Tibial nerve (tissue), 4 donors: ENCODE data around the gene ELOVL6. TPM values are rescaled to one million over a fixed set of nuclear protein-coding genes. Genes with fewer than 3 reads are reported as not detected.

ENCODE experiments used
- DNase-seq, 2 donors: peaks; one replicate each; pipeline ENCODE4 v3.0.0-alpha.2; 2019; ENCODE audit warnings: low spot score in 2 of 2
- H3K27ac ChIP-seq, 4 donors: fragments of 200-600 bp; sonication (generic) in 3 of 4; one replicate each; pipeline ENCODE4 v1.5.1; 2017 to 2019; ENCODE audit warnings: mild to moderate bottlenecking in 1 of 4
- H3K27me3 ChIP-seq, 2 donors: fragments of 200-600 bp; sonication (generic) in 1 of 2; one replicate each; pipeline versions ENCODE4 v1.5.1 to v1.6.0; 2017 to 2019
- H3K36me3 ChIP-seq, 3 donors: fragments of 200-600 bp; sonication (generic); one replicate each; pipeline ENCODE4 v1.5.1; 2018 to 2019
- H3K4me1 ChIP-seq, 4 donors: fragments of 200-600 bp; sonication (generic) in 3 of 4; one replicate each; pipeline ENCODE4 v1.5.1; 2017 to 2019
- H3K4me3 ChIP-seq, 4 donors: fragments of 200-600 bp; sonication (generic) in 3 of 4; one replicate each; pipeline ENCODE4 v1.5.1; 2017 to 2019; ENCODE audit warnings: mild to moderate bottlenecking in 1 of 4, moderate library complexity in 1 of 4
- H3K9me3 ChIP-seq, 4 donors: fragments of 200-600 bp; sonication (generic) in 3 of 4; one replicate each; pipeline ENCODE4 v1.5.1; 2017 to 2019
- EP300 ChIP-seq, 2 donors: sonication (generic); formaldehyde crosslinking; IDR thresholded peaks; one replicate each; pipeline ENCODE4 v1.6.1; 2017; ENCODE audit warnings: antibody characterized with exemption in 2 of 2, mild to moderate bottlenecking in 1 of 2
- POLR2A ChIP-seq, 2 donors: fragments of 450-650 bp; IDR thresholded peaks; one replicate each; pipeline ENCODE4 v1.6.1; 2017; ENCODE audit warnings: antibody characterized with exemption in 2 of 2, mild to moderate bottlenecking in 2 of 2, moderate library complexity in 2 of 2
- WGBS, 2 donors: methylation state at CpG; one replicate each; pipeline ENCODE4 v1.1.5; 2018; 5-methylcytosine and 5-hydroxymethylcytosine counted together
- total RNA-seq, 4 donors: library from RNA; depleted of rRNA; stranded (reverse); fragments of >200 nt; gene quantifications; one replicate each; pipeline ENCODE4 v1.1.0, GENCODE V29; 2016
- TF ChIP-seq, protein P1 (sequence below), 5 experiments: fragments of 200-600 bp in 3 of 5; fragments of 450-650 bp in 2 of 5; sonication (generic) in 3 of 5; IDR thresholded peaks; one replicate each; pipeline ENCODE4 v1.5.1; 2016 to 2019; ENCODE audit warnings: antibody characterized with exemption in 5 of 5, mild to moderate bottlenecking in 3 of 5, moderate library complexity in 2 of 5

Gene ELOVL6
- total RNA-seq, 4 donors from 2014 or later, result 3.1 to 8.4 (median 5.4) TPM

DNA sequence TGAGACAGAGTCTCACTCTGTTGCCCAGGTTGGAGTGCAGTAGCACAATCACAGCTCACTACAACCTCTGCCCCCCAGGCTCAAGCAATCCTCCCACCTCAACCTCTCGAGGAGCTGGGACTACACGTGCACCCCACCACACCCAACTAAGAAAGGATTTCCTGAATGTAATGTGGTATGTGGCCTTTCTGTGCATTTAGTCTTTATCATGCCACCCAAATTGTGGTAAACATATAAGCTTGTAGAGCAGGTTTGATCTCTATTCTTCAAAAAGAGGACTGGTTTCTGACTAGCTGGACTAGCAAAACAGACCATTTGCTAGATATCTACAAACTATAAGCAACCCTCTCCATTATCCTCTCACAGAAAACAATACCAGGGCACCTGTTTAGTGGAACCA lies 33.6 kb downstream of the ELOVL6 start:
- H3K27me3 ChIP-seq, result no peaks in the 10 kb centered on the region

DNA sequence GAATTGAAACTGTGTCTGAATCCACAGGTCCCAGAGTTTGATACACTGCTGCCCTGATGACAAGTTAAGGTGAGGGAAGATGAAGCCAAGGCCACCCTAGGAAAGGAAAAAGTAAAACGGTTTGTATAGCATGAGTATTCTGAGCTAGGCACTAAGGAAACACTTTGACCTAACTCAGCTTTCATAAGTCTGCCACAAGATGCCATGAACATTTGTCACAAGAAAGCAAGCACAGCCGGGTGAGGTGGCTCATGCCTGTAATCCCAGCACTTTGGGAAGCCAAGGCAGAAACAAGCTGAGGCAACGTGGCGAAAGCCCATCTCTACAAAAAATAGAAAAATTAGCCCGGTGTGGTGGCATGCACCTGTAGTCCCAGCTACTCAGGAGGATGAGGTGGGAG lies 34.2 kb downstream of the ELOVL6 start:
- no peak for TF ChIP-seq POLR2A (IDR thresholded peaks at IDR 0.05)
- no peak for TF ChIP-seq EP300 (IDR thresholded peaks at IDR 0.05)
- TF ChIP-seq, protein P1, sequence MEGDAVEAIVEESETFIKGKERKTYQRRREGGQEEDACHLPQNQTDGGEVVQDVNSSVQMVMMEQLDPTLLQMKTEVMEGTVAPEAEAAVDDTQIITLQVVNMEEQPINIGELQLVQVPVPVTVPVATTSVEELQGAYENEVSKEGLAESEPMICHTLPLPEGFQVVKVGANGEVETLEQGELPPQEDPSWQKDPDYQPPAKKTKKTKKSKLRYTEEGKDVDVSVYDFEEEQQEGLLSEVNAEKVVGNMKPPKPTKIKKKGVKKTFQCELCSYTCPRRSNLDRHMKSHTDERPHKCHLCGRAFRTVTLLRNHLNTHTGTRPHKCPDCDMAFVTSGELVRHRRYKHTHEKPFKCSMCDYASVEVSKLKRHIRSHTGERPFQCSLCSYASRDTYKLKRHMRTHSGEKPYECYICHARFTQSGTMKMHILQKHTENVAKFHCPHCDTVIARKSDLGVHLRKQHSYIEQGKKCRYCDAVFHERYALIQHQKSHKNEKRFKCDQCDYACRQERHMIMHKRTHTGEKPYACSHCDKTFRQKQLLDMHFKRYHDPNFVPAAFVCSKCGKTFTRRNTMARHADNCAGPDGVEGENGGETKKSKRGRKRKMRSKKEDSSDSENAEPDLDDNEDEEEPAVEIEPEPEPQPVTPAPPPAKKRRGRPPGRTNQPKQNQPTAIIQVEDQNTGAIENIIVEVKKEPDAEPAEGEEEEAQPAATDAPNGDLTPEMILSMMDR (IDR thresholded peaks at IDR 0.05), result no peak
- Histone ChIP-seq H3K27me3 (no peaks in the 10 kb centered on the region), H3K27ac (no peak overlapping the region), H3K9me3 (no peaks in the 10 kb centered on the region), H3K36me3 (peaks cover 0 to 5% (median 0%) of the 10 kb centered on the region in 3 donors), H3K4me3 (no peak overlapping the region), H3K4me1 (peaks cover 0 to 8% (median 0%) of the 10 kb centered on the region in 4 donors)
- WGBS, 2 donors, result 87 to 91% methylated on average over 5 of the region's 5 CpGs
- DNase-seq, result no peak

More for the DNA sequence above, 33.6 kb downstream of the ELOVL6 start:
- no peak for DNase-seq
- peaks cover 0 to 8% (median 0%) of the 10 kb centered on the region in 4 donors for H3K4me1 ChIP-seq
- TF ChIP-seq EP300 (IDR thresholded peaks at IDR 0.05) (no peak), POLR2A (IDR thresholded peaks at IDR 0.05) (no peak)
- TF ChIP-seq, protein P1 (IDR thresholded peaks at IDR 0.05), result no peak
- no peak overlapping the region for H3K4me3 ChIP-seq
- H3K9me3 ChIP-seq, result no peaks in the 10 kb centered on the region
- peaks cover 0 to 5% (median 0%) of the 10 kb centered on the region in 3 donors for H3K36me3 ChIP-seq
- H3K27ac ChIP-seq, result no peak overlapping the region
- 71% methylated on average over 2 of the region's 2 CpGs for WGBS, 2 donors

DNA sequence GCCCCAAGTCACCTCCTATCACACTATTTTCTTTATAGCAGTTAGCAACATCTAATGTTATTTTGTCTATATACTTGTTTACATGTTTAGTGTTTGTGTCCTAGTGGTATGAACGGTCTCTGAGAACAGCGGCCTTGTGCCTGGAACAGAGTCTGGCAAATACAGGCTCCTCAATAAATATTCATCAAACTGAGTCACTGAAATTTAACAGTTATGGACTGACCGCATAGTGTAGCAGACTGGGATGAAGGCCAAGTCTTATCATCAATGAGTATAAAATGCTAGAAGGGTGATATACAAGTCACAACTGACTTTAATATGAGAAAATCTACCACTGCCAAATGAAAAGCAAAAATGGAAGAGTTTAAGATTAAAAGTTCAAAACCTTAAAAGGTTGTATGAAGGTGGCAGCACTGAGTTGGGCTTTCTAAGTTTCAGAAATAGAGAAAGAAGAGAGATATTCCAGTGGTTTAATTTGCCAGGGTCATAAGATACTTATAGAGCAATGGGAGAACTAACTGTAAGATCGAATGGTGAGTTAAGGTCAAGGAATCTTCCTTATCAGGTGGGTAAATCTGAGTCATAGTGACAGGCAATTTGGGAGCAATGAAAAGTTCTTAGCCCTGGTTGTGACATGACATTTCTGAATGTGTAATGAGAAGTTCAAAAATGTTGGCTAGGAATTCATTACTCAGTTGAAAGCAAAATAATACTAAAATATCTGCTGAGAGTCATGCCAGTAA lies 34.9 kb downstream of the ELOVL6 start:
- no peaks in the 10 kb centered on the region for H3K9me3 ChIP-seq
- peaks cover 0 to 5% (median 0%) of the 10 kb centered on the region in 3 donors for H3K36me3 ChIP-seq
- no peak overlapping the region for H3K27ac ChIP-seq
- H3K4me3 ChIP-seq, result no peak overlapping the region
- 71 to 80% methylated on average over 4 of the region's 4 CpGs for WGBS, 2 donors
- no peaks in the 10 kb centered on the region for H3K27me3 ChIP-seq
- DNase-seq, result no peak
- peaks cover 0 to 8% (median 0%) of the 10 kb centered on the region in 4 donors for H3K4me1 ChIP-seq
- no peak for TF ChIP-seq EP300 (IDR thresholded peaks at IDR 0.05)
- TF ChIP-seq, protein P1 (IDR thresholded peaks at IDR 0.05), result no peak
- TF ChIP-seq POLR2A (IDR thresholded peaks at IDR 0.05), result no peak

DNA sequence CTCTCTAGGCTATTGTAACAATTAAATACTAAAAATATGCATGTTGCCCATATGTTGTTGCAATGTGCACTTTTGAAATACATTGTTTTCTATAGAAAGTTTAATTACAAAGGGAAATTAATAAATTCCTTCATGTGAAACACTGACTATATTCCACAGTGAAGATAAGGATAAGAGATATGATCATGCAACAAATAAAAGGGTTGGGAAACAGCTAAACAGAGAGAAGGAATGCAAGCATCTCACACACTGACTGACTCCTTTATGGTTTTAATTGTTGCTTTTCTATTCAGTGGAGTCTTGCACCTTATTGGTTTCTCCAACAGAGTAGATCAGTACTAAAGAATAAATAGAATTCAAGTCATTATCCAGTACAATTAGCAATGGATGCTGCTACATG lies 37.8 kb downstream of the ELOVL6 start:
- H3K4me3 ChIP-seq, result no peak overlapping the region
- peaks cover 0 to 5% (median 0%) of the 10 kb centered on the region in 3 donors for H3K36me3 ChIP-seq
- H3K4me1 ChIP-seq, result peaks cover 0 to 1% (median 0%) of the 10 kb centered on the region in 4 donors
- H3K27ac ChIP-seq, result no peak overlapping the region
- H3K27me3 ChIP-seq, result no peaks in the 10 kb centered on the region
- H3K9me3 ChIP-seq, result no peaks in the 10 kb centered on the region
- TF ChIP-seq, protein P1 (IDR thresholded peaks at IDR 0.05), result no peak
- TF ChIP-seq POLR2A (IDR thresholded peaks at IDR 0.05), result no peak
- TF ChIP-seq EP300 (IDR thresholded peaks at IDR 0.05), result no peak
- DNase-seq, result no peak

DNA sequence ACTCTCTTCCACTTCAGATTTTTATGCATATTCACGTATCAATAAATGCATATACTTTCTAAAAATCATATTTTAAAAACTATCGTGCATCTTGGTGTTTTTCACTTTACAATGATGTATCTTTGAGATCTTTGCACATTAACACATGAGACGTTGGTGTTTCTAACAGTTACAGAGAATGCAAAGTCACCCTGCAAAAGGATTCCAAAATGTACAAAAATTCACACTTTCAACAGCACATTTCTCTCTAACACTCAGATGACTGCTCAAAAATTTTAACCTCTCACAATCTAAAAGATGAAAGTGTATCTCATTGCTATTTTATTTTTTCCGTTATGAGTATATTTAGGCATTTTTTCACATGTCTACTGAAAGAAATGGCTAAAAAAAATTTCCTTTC lies 38.9 kb downstream of the ELOVL6 start:
- TF ChIP-seq EP300 (IDR thresholded peaks at IDR 0.05) (no peak), POLR2A (IDR thresholded peaks at IDR 0.05) (no peak)
- TF ChIP-seq, protein P1 (IDR thresholded peaks at IDR 0.05), result no peak
- 77 to 84% methylated on average over 4 of the region's 4 CpGs for WGBS, 2 donors
- peaks cover 0 to 5% (median 0%) of the 10 kb centered on the region in 3 donors for H3K36me3 ChIP-seq
- no peak for DNase-seq
- no peak overlapping the region for H3K4me3 ChIP-seq
- H3K27ac ChIP-seq, result no peak overlapping the region
- no peaks in the 10 kb centered on the region for H3K9me3 ChIP-seq
- H3K27me3 ChIP-seq, result no peaks in the 10 kb centered on the region
- no peaks in the 10 kb centered on the region for H3K4me1 ChIP-seq
